SK-N-MC (cell line): ENCODE results near the gene KIDINS220.

Experiments
- DNase-seq: peaks from one replicate; pipeline ENCODE4 v3.0.0-alpha.2; 2011; ENCODE audit warnings: low read depth, low spot score
- H3K27ac ChIP-seq: fragments of 200-600 bp; sonication (generic); 2 replicates; pipeline ENCODE4 v1.5.1; 2016; ENCODE audit warnings: mixed run types
- H3K36me3 ChIP-seq: fragments of 200-600 bp; sonication (generic); 2 replicates; pipeline ENCODE4 v1.6.1; 2017; ENCODE audit warnings: antibody characterized with exemption, low read length, mixed read lengths; ENCODE audit not compliant: insufficient read depth
- H3K4me3 ChIP-seq: fragments of 200-600 bp; sonication (generic); 2 replicates; pipeline ENCODE4 v1.5.1; 2016
- H3K9ac ChIP-seq: fragments of 200-600 bp; sonication (generic); 2 replicates; pipeline ENCODE4 v1.8.0; 2017; ENCODE audit warnings: mixed run types, mixed read lengths; ENCODE audit not compliant: insufficient read length
- H3K9me3 ChIP-seq: fragments of 200-600 bp; sonication (generic); 2 replicates; pipeline ENCODE4 v1.6.1; 2017; ENCODE audit warnings: low read depth, mild to moderate bottlenecking, antibody characterized with exemption, low read length, moderate library complexity, mixed read lengths
- EZH2 ChIP-seq: fragments of 200-600 bp; sonication (generic); IDR thresholded peaks from one replicate; pipeline ENCODE4 v1.6.1; 2017; ENCODE audit warnings: antibody characterized with exemption
- FOXP2 ChIP-seq: optimal IDR thresholded peaks from 2 replicates; pipeline ENCODE3; 2011; ENCODE audit warnings: mild to moderate bottlenecking, moderate library complexity; ENCODE audit not compliant: insufficient read depth; ENCODE audit errors: extremely low read length, control extremely low read depth
- POLR2AphosphoS5 ChIP-seq: IDR thresholded peaks from 2 replicates; pipeline ENCODE4 v1.6.1; 2012; ENCODE audit warnings: mild to moderate bottlenecking, low read depth, low read length, borderline replicate concordance

Gene KIDINS220

GRCh38 chr2:8796315-8796848, 41.0 kb downstream of the KIDINS220 start:
- Histone ChIP-seq H3K9ac (no peak overlapping the region), H3K36me3 (peaks cover 49% of the 10 kb centered on the region), H3K4me3 (no peak overlapping the region), H3K27ac (no peak overlapping the region), H3K9me3 (no peaks in the 10 kb centered on the region)
- TF ChIP-seq EZH2 = no peak
- TF ChIP-seq FOXP2 = no peak
- TF ChIP-seq POLR2AphosphoS5 = no peak
- no peak for DNase-seq

GRCh38 chr2:8794923-8795825, 42.2 kb downstream of the KIDINS220 start:
- no peak overlapping the region for H3K9ac ChIP-seq
- H3K27ac ChIP-seq = no peak overlapping the region
- no peak overlapping the region for H3K4me3 ChIP-seq
- DNase-seq = no peak
- H3K36me3 ChIP-seq = peaks cover 53% of the 10 kb centered on the region
- no peaks in the 10 kb centered on the region for H3K9me3 ChIP-seq
- TF ChIP-seq EZH2 (no peak), POLR2AphosphoS5 (no peak), FOXP2 (no peak)

GRCh38 chr2:8790739-8791162, 46.7 kb downstream of the KIDINS220 start:
- TF ChIP-seq FOXP2 = no peak
- TF ChIP-seq POLR2AphosphoS5 = no peak
- no peak for TF ChIP-seq EZH2
- H3K4me3 ChIP-seq = no peak overlapping the region
- no peak for DNase-seq
- H3K27ac ChIP-seq = no peak overlapping the region
- no peak overlapping the region for H3K9ac ChIP-seq
- H3K9me3 ChIP-seq = no peaks in the 10 kb centered on the region
- H3K36me3 ChIP-seq = peaks cover 57% of the 10 kb centered on the region

- Histone ChIP-seq H3K9ac (no peak overlapping the region), H3K27ac (no peak overlapping the region), H3K4me3 (no peak overlapping the region), H3K36me3 (peaks cover 55% of the 10 kb centered on the region), H3K9me3 (no peaks in the 10 kb centered on the region)
- TF ChIP-seq POLR2AphosphoS5 = no peak
- TF ChIP-seq EZH2 = no peak
- TF ChIP-seq FOXP2 = no peak
- no peak for DNase-seq
Measured at GRCh38 chr2:8786463-8786862, 51.0 kb downstream of the KIDINS220 start.

- peaks cover 52% of the 10 kb centered on the region for H3K36me3 ChIP-seq
- no peak overlapping the region for H3K4me3 ChIP-seq
- DNase-seq = no peak
- no peak overlapping the region for H3K9ac ChIP-seq
- H3K9me3 ChIP-seq = no peaks in the 10 kb centered on the region
- no peak overlapping the region for H3K27ac ChIP-seq
- no peak for TF ChIP-seq EZH2
- no peak for TF ChIP-seq POLR2AphosphoS5
- TF ChIP-seq FOXP2 = no peak
Measured at GRCh38 chr2:8779795-8780671, 57.4 kb downstream of the KIDINS220 start.

- H3K36me3 ChIP-seq = peaks cover 37% of the 10 kb centered on the region; the same call in 1 of the 2 replicates
- no peak for TF ChIP-seq EZH2
- no peak for TF ChIP-seq FOXP2
- TF ChIP-seq POLR2AphosphoS5 = no peak
- no peak overlapping the region for H3K9ac ChIP-seq
- H3K9me3 ChIP-seq = no peaks in the 10 kb centered on the region
- DNase-seq = no peak
- H3K4me3 ChIP-seq = no peak overlapping the region
- H3K27ac ChIP-seq = no peak overlapping the region
Measured at GRCh38 chr2:8774371-8774770, 63.0 kb downstream of the KIDINS220 start.

GRCh38 chr2:8767324-8767723, 70.1 kb downstream of the KIDINS220 start:
- H3K36me3 ChIP-seq = peaks cover 5% of the 10 kb centered on the region; the same call in 1 of the 2 replicates
- H3K27ac ChIP-seq = no peak overlapping the region
- no peak for TF ChIP-seq FOXP2
- TF ChIP-seq EZH2 = no peak
- TF ChIP-seq POLR2AphosphoS5 = no peak
- H3K9me3 ChIP-seq = no peaks in the 10 kb centered on the region
- H3K9ac ChIP-seq = no peak overlapping the region
- no peak for DNase-seq
- no peak overlapping the region for H3K4me3 ChIP-seq
